Inflammatory macrophage treated with lipopolysaccharide for 1 hour (primary cell): Measurements from ENCODE around the gene MATN1.

ENCODE experiments used
- DNase-seq, 2 donors: peaks; one replicate each; pipeline ENCODE4 v3.0.0-alpha.2; 2020 to 2022

MATN1 gene

GRCh38 chr1:30757352-30758120 lies 34.2 kb upstream of the MATN1 start, which contains the start of gene LAPTM5:
LAPTM5 (minus strand) TSS chr1:30757774; CDS start chr1:30757745, 29 bp downstream.
- DNase-seq = peak; percentile 68 to 73

DNA sequence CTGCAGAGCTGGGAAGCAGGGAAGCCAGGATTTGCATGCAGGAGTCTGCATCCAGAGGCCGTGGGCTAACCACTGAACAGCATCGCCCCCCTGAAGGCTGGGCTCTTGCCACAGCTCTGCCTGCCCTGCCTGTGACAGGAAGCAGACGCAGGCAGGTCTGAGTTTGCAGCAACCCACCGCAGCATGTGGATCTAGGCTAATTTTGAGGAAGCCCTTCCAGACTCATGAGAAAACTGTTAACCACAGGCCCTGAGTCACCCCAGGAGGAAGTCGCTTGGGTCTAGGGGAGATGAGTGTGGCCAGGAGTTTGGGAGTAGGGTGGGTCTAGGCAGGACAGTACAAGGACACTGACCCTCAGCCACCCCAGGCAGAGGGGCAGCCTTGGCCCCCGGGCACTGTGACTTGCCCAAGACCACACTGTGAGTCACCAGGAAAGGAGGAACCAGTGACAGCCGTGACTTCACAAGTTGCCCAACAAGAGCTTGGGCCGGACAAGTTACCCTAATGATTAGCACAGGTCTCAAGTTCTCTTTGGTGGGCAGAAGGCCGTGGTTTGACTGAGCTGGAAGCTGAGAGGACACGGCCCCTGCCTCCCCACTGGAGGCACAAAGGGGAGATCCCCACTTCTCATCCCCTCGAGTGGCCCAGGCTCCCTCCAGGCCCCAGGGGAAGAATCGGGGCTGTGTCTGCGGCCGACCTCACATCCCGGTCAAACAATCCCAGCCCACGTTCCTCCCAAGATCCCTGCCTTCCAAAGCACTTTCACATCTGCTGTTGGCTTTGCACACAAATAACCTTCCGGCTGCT lies 33.4 kb upstream of the MATN1 start:
- DNase-seq = peak; percentile 92 to 98

DNA sequence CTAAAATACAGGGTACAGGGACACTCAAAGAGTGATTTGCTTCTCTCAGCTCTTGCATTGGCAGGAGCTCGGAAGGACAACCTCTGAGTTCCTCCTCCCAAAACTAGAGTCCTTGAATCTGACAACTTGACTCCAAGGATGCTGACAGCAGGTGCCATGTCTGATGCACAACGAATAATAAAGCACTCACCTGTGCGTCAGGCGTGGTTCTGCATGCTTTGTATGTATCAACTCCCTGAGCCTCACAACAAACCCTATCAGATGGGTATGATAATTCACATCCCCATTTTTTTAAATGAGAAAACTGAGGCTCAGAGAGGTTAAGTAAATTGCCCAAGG lies 32.8 kb upstream of the MATN1 start:
- no peak for DNase-seq

DNA sequence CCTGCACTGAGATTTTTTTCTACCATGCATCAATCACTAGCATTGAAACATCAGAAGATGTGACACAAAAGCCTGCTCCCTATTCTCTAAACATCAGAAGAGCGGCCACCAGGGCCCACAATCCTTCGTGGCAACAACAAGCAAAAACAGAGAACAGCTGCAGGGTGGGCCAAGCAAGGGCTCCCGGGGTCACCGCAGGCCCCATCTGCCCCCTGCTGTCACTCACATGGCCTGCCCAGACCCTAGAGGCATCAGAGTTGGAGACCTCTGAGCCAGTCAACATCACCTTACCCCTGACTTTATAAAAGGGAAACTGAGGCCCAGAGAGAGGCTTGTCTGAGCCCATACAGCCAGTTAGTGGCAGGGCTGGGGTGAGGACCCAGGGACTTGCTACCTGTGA lies 32.4 kb upstream of the MATN1 start:
- DNase-seq = no peak

DNA sequence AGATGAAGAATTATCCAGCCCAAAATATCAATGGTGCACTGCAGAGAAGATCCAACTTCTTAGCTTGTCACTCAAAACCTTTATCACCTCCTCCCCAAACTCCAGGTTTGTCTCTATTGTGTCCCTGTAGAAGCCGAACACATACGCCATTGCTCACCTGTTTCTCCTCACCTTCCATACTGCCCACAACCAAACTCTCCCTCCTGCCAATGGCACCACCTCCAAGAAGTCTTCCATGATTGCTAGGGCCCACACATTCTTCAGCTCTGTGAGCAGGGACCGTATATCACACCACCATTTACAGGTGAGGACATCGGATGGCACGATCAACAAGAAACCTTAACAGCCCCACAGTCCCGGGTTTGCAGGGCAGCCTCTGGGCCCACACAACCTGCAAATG lies 31.9 kb upstream of the MATN1 start:
- no peak for DNase-seq

- peak; percentile 50 to 80 for DNase-seq
These were observed 31.3 kb upstream of the MATN1 start for GRCh38 chr1:30754684-30755171.

- DNase-seq = peak; percentile 79 to 86
These were observed 30.3 kb upstream of the MATN1 start for GRCh38 chr1:30753660-30754123.

DNA sequence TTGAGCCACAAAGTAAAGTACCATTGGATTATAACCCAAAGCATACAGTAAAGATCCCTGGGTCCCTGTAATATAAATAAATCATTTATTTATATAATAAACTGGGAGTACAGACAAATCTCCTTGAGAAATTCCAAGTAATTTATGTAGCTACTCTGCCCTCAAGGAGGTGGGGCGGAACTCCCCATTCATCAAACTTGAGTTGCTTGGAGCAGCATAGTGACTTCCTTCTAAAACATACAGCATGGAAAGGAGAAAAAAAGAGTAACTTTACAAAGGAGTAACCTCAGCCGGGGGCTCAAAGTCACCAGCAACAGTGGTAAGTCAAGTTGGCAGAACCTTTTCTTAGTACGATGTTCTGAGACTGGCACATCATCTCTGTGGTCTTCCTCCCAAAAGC lies 29.7 kb upstream of the MATN1 start:
- DNase-seq = no peak

- DNase-seq = no peak
These were observed 29.2 kb upstream of the MATN1 start for GRCh38 chr1:30752651-30752908.

GRCh38 chr1:30751830-30752650 lies 28.7 kb upstream of the MATN1 start:
- no peak for DNase-seq

GRCh38 chr1:30750731-30751291 lies 27.4 kb upstream of the MATN1 start:
- DNase-seq = no peak

DNA sequence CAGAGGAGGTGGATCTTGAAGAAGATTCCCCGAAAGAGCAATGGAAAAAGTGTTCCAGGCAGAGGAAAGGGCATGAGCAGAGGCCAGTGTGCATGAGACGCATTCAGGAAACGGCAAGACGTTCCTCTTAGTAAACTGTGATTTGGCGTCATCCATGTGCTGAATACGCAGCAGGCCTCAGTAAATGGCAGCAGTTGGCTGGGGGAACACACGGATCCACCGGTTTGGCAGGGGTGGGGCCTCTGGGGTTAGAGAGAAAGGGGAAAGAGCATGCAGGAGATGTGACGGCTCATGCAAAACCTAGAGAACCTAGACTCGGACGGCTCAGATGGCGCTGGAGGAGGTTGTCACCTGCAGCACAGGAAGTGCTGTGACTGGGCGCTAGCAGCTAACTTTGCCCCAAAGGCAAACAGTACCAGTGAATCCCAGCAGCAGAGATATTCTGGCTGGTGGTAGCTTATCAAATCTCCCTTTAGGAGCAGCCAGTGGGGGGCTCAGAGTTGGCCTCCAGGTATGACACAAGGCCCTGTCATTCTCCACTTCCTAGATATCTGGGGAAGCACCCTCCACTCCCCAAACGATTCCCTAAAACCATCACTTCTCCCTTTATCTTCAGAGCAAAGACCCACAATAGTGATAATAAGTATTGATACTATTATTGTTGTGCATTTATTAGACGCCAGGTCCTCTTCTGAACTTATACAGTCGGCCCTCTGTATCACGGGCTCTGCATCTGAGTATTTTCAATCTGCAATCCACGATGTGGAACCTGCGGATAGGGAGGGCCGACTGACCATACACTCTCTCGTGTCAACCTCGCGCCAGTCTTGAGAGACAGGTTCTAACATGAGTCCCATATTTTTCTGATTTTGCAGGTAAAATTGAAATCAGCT lies 26.6 kb upstream of the MATN1 start:
- no peak for DNase-seq

- DNase-seq = no peak
These were observed 25.5 kb upstream of the MATN1 start for GRCh38 chr1:30748699-30749401.

DNA sequence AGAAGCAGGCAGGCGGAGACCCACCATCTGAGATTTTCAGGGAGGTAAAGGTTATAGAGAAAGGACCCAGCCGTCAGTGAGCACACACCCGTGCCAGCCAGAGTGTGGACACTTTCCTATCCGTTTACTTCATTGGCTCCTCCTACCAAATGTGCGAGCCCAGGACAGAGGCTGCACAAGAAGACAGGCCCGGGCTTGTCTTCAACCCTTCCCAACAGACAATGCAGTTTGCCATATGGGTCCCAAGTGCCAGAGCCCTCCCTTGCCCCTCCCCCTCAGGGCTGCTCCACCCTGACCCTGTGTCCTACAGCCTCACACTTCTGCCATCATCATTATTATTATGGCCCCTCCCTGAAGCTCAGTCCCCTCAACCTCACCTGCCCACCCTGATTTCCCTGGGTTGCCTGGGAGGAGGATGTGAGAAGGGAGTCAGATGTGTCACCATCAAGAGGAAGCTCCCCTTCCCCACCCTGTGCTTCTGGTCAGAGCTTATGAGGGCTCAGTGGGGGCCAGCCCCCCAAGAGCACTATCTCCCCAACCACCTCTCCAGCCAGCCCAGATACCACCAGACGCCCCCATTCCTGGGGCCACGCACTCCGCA lies 24.8 kb upstream of the MATN1 start:
- no peak for DNase-seq

DNA sequence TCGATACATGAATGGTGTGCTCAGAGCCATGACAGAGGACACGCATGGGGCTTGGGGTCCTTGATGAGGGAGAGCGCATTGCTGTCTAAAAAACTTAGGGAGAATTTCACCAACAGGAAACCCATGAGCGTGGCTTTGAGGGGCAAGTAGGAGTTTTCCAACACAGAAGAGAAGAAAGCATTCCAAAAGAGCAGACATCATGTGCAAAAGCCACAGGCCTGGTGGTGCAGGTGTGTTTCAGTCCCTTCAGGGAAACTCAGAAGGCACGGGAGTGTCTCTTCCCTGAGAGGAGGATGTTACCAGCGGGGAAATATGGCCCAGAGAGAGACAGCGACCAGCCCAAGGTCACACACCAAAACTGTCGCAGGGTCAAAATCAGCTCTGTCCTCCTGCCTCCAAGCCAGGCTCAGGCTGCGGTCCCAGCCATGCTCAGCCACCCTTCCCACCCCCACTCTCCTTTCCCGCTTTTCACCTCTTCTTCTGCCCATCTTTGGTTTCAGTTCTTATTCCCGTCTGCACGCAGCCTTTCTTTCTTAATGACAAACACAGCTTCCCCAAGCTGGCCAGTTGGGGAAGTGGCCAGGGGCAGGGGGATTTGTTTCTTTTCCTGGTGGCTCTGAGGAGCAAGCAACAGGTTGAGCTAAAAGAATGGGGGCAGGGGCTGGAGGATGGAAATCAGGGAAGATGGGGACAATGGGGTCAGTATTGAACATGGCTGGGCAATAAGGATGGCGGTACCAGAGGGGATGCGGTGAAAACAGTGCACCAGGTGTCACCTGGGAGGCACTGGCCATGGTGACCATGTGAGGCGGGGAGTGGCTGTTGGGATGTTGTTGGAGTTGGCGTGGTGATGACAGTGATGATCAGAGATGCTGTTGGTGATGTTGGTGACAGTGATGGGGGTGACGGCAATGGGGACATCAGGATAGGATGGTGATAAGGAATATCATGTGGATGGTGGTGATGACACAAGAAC lies 23.9 kb upstream of the MATN1 start:
- peak in 1 of 2 donors; percentile 40 for DNase-seq

DNA sequence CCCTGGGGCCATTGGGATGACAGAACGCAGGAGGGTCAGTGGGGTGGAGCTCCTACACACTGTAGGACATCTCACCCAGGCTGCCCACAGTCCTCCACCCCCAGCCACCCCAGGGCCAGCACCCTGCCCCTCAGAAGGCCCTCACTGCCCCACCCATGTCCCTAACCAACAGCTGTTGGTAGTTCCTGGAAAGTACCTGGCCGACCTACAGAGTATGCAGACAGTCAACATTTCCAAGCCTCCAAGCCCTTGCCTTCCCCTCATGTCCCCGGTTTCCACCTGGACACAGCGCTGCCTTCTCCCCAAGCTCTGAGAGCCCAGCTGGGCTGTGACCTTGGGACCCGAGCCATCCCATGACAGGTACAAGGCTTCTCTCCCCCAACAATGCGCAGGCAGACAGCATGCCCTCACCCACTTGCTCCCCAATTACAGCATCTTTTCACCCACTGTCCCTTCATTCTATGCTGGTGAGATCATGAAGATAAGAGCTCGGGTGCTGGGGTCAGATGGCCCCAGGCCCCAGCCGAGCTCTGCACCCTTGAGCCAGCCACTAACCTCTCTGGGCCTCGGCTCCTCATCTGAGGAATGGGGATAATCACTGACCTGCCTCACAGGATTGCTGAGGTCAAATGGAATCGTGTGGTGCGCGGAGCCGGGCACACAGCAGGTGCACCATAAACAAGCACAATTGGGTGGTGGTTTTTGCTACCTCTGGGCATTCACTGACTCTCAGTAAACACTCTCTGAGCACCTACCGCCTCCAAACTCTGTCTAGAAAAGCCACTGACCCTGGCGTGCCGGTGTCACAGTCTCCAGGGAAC lies 23.0 kb upstream of the MATN1 start:
- no peak for DNase-seq

- DNase-seq = peak in 1 of 2 donors; percentile 27
These were observed 22.4 kb upstream of the MATN1 start for GRCh38 chr1:30745834-30746208.

DNA sequence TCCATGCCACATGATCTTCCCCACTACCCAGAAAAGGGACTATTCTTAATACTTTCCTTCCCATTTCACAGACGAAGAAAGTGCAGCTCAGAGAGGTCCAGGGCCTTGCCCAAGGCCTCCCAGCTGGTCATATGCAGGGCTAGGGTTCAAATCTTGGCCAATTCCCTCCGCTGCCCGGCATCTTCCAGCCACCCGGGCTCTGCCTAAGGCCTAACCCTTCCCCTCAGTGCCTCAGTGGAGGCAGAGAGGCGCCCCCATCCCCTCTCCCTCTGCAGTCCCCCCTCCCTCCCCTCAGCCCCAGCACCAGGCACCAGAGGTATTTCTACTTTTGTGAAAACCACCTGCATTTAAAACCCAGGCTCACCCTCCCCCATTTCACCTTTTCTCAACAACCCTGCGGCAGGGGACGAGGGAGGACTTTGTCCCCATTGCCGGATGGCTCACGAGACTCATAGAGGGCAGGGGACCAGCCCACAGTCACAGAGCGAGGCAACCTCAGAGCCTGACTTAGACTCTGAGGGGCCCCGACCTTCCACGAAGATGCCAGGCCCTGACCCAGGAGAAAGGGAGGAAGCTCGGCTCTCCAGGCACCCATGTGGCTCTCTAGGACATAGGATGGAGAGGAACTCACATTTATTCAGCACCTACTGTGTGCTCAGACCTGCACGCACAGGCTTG lies 21.9 kb upstream of the MATN1 start:
- no peak for DNase-seq
